T-helper 17 cell (primary cell): ENCODE data around the gene TAS2R60. TPM values are rescaled to one million over a fixed set of nuclear protein-coding genes. Genes with fewer than 3 reads are reported as not detected.
A peak's percentile ranks its signal among the peaks of the same experiment; 100 is the strongest.
"Not testable (repeated sequence)": the region's sequence is repeated elsewhere in the genome, so short reads cannot be mapped to it uniquely, and the experiment has no call there.

Experiments
- ATAC-seq: fragments of 150-1000 bp; cut with Tn5 transposase; 2 replicates; pipeline ENCODE4 v1.10.0; 2021; ENCODE audit warnings: mild to moderate bottlenecking, moderate library complexity
- DNase-seq, 3 donors: peaks; one replicate each; pipeline versions ENCODE4 v3.0.0 to v3.0.0-alpha.2; 2020 to 2021
- H3K9me3 ChIP-seq: one replicate; pipeline ENCODE4 v1.7.0; 2013; ENCODE audit warnings: low read length, mild to moderate bottlenecking; ENCODE audit not compliant: control insufficient read depth, poor library complexity, severe bottlenecking
- H3K27ac Mint-ChIP-seq: one replicate; pipeline ENCODE4 v1.8.0; 2022; ENCODE audit warnings: mild to moderate bottlenecking, moderate library complexity, mixed read lengths
- H3K27me3 Mint-ChIP-seq: one replicate; pipeline ENCODE4 v1.8.0; 2022; ENCODE audit warnings: mixed read lengths
- H3K36me3 Mint-ChIP-seq: one replicate; pipeline ENCODE4 v1.8.0; 2022; ENCODE audit warnings: low read depth, mixed read lengths
- H3K4me1 Mint-ChIP-seq: one replicate; pipeline ENCODE4 v1.8.0; 2022; ENCODE audit warnings: mild to moderate bottlenecking, mixed read lengths
- H3K4me3 Mint-ChIP-seq: one replicate; pipeline ENCODE4 v1.8.0; 2022; ENCODE audit warnings: mild to moderate bottlenecking, moderate library complexity, mixed read lengths
- total RNA-seq, 4 donors: library from RNA in 2 of 4; stranded (reverse) in 2 of 4; gene quantifications; one replicate each; pipeline ENCODE4 v1.2.3 and lab custom pipeline; 2022 to 2026

TAS2R60 gene
- total RNA-seq, 2 donors from 2014 or later: 0.60 to 0.80 TPM

DNA sequence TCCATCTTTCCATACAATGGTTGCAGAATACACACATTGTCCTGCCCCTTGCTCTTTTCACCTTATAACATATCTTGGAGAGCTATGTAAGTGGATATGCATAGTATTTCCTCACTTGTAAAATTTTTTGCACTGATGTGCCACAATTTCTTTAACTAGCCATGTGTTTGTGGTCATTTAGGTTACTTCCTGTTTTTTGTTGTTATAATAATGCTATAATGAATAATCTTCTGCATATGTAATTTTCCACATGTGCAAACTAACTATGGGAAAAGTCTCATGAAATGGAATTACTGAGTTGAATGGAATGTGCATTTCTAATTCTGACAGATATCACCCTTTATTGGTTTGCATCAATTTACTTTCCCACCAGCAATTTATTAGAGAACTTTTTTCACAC, 37.2 kb downstream of the TAS2R60 start:
- no peaks in the 10 kb centered on the region for H3K9me3 ChIP-seq
- DNase-seq (no peak), ATAC-seq (no peak)
- Mint-ChIP-seq H3K27me3 (no peaks in the 10 kb centered on the region), H3K27ac (no peak overlapping the region), H3K4me1 (peaks cover 8% of the 10 kb centered on the region), H3K4me3 (no peak overlapping the region), H3K36me3 (no peaks in the 10 kb centered on the region)

DNA sequence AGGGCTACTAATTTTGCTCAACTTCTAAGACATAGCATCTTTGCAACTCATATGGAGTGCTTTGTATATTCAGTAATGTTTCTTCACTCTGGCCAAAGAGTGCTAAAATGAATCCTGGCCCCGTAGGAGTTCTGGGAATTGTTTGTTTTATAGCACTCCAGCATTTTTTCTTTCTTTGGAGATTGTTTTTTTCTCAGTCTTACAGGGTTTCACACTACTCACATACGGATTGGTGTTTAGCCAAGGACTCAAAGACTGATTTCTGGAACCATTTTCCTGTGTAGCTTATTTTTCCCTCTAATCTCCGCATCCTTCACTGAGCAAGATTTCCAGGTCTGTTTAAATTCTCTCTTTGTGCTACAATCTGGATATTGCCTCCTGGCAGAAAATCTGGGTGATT, 40.9 kb downstream of the TAS2R60 start:
- Mint-ChIP-seq H3K4me3 (no peak overlapping the region), H3K36me3 (no peaks in the 10 kb centered on the region), H3K27me3 (peaks cover 7% of the 10 kb centered on the region), H3K4me1 (peaks cover 8% of the 10 kb centered on the region), H3K27ac (no peak overlapping the region)
- DNase-seq (no peak), ATAC-seq (no peak)
- no peaks in the 10 kb centered on the region for H3K9me3 ChIP-seq

DNA sequence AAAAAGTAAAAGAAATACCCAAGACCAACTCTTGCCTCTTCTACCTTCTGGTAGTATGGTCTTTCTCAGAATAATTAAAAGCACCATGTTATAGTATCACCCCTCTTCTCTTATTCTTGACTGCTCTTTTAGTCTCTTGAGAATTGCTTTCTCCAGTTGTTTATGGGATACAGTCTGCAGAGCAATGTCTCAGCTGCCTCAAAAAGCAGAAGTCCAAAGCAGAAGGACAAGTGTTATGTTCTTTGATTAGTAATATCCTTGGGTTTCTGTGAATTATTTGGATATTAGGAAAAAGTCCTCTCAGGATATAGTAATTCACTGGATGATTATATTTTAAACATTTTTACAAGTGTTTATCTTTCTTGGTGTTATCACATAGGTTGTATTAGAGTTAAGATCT, 41.8 kb downstream of the TAS2R60 start:
- no peak for DNase-seq
- ATAC-seq: no peak
- Mint-ChIP-seq H3K27me3 (peaks cover 7% of the 10 kb centered on the region), H3K4me1 (peaks cover 8% of the 10 kb centered on the region), H3K27ac (no peak overlapping the region), H3K4me3 (no peak overlapping the region), H3K36me3 (no peaks in the 10 kb centered on the region)
- H3K9me3 ChIP-seq: no peaks in the 10 kb centered on the region

DNA sequence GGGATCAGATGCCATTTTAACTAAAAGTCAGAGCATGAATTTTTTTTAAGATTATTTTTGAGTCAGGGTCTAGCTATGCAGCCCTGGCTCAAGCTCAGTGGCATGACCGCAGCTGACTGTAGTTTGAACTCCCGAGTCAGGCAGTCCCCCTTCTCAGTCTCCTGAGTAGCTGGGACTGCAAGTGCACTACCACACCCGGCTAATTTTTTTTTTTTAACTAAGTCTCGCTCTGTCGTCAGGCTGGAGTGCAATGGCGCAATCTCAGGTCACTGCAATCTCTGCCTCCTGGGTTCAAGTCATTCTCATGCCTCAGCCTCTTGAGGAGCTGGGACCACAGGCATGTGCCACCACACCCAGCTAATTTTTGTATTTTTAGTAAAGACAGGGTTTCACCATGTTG, 42.2 kb downstream of the TAS2R60 start:
- ATAC-seq: no peak
- H3K4me1 Mint-ChIP-seq: peaks cover 4% of the 10 kb centered on the region
- H3K27ac Mint-ChIP-seq: no peak overlapping the region

DNA sequence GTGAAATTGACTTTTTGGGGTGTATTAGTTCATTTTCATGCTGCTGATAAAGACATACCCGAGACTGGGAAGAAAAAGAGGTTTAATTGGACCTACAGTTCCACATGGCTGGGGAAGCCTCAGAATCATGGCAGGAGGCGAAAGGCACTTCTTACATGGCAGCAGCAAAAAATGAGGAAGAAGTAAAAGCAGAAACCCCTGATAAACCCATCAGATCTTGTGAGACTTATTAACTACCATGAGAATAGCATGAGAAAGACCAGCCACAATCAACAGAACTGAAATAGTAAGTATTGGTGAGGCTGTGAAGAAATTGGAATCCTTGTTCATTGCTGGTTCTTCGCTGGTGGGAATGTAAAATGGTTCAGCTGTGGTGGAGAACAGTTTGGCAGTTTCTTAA, 43.0 kb downstream of the TAS2R60 start:
- not testable (repeated sequence) for H3K36me3 Mint-ChIP-seq, ATAC-seq, H3K9me3 ChIP-seq, H3K27ac Mint-ChIP-seq, H3K4me3 Mint-ChIP-seq, H3K27me3 Mint-ChIP-seq, H3K4me1 Mint-ChIP-seq, DNase-seq

More for the DNA sequence above, 42.2 kb downstream of the TAS2R60 start:
- H3K4me3 Mint-ChIP-seq: no peak overlapping the region
- H3K9me3 ChIP-seq: no peaks in the 10 kb centered on the region
- DNase-seq: no peak
- H3K36me3 Mint-ChIP-seq: no peaks in the 10 kb centered on the region
- peaks cover 7% of the 10 kb centered on the region for H3K27me3 Mint-ChIP-seq

DNA sequence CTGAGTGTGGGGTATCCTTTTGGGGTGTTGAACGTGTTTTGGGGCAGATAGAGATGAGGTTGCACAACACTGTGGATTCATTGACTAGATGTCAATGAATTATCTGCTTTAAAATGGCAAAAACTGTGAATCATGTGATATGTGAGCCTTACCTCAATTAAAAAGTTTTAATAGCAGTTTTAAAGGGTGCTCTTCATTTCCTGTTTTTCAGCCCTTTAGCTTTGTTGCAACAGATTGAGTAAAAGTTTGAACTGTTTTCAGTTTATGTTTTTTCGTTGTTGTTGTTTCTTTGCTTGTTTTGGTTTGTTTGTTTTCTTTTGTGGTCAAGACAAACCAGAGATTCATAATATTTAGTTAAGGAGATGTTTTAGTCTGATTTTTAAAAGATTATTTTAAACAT, 43.8 kb downstream of the TAS2R60 start:
- no peaks in the 10 kb centered on the region for H3K9me3 ChIP-seq
- no peak for DNase-seq
- H3K27me3 Mint-ChIP-seq: peaks cover 7% of the 10 kb centered on the region
- peaks cover 9% of the 10 kb centered on the region for H3K4me1 Mint-ChIP-seq
- no peak overlapping the region for H3K27ac Mint-ChIP-seq
- H3K36me3 Mint-ChIP-seq: peaks cover 2% of the 10 kb centered on the region
- no peak overlapping the region for H3K4me3 Mint-ChIP-seq
- no peak for ATAC-seq

DNA sequence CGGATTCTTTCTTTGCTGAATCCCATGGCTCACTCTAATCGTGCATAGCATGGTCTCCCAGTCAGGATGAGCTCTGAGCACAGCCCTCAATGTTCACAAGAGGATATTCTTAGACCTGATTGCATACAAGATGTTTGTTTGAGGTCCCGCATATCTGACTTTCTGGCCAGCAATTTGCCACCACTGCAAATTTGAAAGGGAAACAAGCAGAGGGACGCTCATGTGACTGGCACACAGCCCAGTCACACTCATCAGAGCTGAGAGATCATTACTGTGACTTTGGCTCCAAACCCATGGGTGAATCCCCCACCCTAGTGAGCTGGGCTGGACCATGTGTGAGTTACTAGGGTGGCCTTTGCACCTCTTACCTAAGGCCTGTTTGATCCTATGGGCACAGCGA, 44.3 kb downstream of the TAS2R60 start:
- Mint-ChIP-seq H3K27me3 (peaks cover 7% of the 10 kb centered on the region), H3K36me3 (peaks cover 2% of the 10 kb centered on the region), H3K4me1 (peaks cover 11% of the 10 kb centered on the region), H3K4me3 (no peak overlapping the region), H3K27ac (peak overlapping the region; percentile 14)
- DNase-seq: no peak
- no peaks in the 10 kb centered on the region for H3K9me3 ChIP-seq
- ATAC-seq: no peak

DNA sequence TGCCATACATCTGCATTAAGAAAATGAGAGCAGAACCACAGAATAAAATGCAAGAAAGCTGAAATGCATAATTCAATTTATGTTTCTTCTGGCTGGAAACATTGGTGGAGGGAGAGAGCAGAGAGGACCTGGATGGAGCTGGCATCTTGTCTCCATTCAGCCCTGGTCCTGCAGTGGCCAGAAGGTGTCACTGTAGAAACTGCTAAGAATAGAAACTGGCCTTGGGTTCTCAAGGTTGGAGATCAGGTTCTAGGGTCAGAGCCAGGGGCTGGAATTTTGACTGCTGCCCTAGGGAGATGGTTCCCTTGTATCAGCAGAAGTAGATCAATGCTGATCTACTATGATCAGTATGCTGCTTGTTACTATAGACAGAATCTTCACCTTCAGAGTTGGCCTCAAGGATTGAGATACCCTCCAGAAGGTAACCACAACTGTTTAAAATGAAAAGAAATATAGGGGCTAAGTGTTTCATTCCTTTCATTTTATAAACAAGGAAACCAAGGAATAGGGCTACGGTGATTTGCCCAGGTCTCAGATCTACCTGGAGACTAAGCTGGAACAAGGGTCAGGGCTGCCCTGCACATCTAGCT, 47.6 kb downstream of the TAS2R60 start:
- ATAC-seq (no peak), DNase-seq (no peak)
- peaks cover 15% of the 10 kb centered on the region for H3K4me1 Mint-ChIP-seq
- no peaks in the 10 kb centered on the region for H3K9me3 ChIP-seq
- peaks cover 7% of the 10 kb centered on the region for H3K27me3 Mint-ChIP-seq
- H3K27ac Mint-ChIP-seq: peak overlapping the region; percentile 57
- no peak overlapping the region for H3K4me3 Mint-ChIP-seq
- H3K36me3 Mint-ChIP-seq: peaks cover 4% of the 10 kb centered on the region

DNA sequence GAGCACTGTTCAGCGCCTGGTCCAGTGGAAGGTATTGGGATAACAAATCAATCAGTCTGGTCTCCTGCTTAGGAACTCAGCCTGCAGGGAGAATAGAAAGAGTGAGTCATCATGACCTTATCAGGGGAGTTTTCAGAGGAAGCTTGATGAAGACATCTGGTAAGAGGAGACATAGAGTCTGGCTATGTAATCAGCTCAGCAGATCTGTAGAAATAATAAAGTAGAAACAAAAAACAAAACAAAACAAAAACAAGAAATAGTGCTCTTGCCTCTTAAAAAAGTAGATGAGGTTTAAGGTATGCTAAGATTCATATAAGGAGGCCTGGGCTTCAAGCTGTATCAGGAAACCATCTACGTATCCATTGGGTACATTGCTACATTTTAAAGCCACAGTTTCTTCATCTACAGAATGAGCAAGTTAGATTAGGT, 48.8 kb downstream of the TAS2R60 start:
- H3K9me3 ChIP-seq: no peaks in the 10 kb centered on the region
- DNase-seq (no peak), ATAC-seq (peak; percentile 75)
- H3K27me3 Mint-ChIP-seq: peaks cover 7% of the 10 kb centered on the region
- no peak overlapping the region for H3K4me3 Mint-ChIP-seq
- peak overlapping the region; percentile 57 for H3K27ac Mint-ChIP-seq
- peaks cover 9% of the 10 kb centered on the region for H3K36me3 Mint-ChIP-seq
- peaks cover 18% of the 10 kb centered on the region for H3K4me1 Mint-ChIP-seq

DNA sequence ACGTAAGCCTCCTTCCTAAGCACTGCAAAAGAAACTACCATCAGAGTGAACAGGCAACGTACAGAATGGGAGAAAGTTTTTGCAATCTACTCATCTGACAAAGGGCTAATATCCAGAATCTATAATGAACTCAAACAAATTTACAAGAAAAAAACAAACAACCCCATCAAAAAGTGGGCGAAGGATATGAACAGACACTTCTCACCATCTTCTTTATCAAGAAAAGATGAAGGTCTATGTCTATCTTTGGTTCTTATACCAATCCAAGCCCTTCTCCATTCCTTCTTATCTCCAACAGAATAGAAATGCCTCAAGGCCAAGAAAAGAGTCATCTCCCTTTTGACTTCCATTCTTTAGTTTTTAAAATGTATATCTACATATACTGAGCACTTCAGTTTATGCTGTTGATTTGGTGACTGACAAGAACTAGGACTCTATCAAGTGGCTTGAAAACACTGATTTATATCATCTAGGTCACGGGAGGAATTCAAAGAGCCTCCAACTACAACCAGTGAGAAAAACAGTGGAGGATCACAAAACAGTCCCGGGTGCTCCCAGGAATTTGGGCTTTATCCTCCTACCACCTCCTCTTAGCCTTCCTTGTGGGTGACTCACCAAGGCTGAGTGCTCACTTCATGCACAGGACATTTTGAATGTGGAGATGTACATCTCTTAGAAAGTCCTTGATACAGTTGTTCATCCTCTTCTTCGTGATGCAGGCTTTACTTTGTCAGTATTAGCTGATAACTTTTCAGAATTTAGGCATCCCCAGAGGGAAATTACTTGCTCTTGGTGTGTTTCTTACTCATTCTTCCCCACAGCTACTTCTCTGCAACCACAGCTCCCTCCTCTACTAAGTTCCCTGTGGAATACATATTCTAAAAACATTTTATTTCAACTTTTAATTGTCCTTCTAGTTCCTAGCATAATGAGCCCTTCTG, 49.8 kb downstream of the TAS2R60 start:
- Mint-ChIP-seq H3K27me3 (peaks cover 7% of the 10 kb centered on the region), H3K4me3 (no peak overlapping the region), H3K4me1 (peaks cover 18% of the 10 kb centered on the region), H3K36me3 (peaks cover 9% of the 10 kb centered on the region), H3K27ac (no peak overlapping the region)
- no peaks in the 10 kb centered on the region for H3K9me3 ChIP-seq
- DNase-seq (no peak), ATAC-seq (no peak)

DNA sequence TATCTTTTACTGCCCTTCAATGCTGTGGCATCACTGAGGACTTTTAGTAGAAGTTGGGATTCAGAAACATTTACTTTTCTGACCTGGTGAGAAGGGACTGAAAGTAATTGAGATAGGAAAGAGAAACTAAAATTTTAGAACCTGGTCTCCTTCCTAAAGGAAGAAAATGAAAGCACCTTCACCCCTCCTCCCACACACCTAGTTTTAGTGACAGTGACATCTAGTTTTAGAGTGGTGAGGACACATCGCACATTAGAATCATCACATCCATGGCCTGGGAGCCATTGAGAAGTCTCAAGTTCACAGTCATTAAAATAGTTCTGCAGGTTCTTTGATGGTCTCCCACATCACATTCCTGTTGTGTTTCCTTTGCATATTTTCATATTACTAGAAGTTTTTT, 50.5 kb downstream of the TAS2R60 start:
- H3K27me3 Mint-ChIP-seq: peaks cover 3% of the 10 kb centered on the region
- no peak overlapping the region for H3K27ac Mint-ChIP-seq
- H3K4me3 Mint-ChIP-seq: no peak overlapping the region
- no peaks in the 10 kb centered on the region for H3K9me3 ChIP-seq
- DNase-seq (no peak), ATAC-seq (no peak)
- peaks cover 9% of the 10 kb centered on the region for H3K36me3 Mint-ChIP-seq
- H3K4me1 Mint-ChIP-seq: peaks cover 18% of the 10 kb centered on the region
